Measurements from ENCODE around the gene NHLH2.

Gene NHLH2

DNA sequence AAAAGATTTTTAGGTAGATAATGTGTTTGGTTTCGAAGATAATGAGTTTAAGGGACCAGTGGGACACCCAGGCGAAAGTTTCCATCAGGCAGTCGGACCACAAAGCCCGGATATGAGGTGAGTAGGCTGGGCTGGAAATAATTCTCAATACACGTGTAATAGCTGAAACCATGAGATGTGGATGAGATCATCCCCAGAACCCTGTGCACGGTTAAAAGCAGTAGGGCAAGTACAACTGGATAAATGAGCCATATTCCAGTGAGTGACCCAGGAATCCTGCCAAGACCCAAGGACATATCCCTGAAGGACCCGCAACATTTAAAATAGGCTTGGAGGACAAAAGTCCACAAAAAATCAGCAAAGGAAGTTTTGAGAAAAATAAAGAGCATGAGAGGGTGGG lies 21.5 kb upstream of the NHLH2 start:
- no peak overlapping the region for H3K4me3 ChIP-seq (ENCODE audit: low read depth, low read length)
- TF ChIP-seq, protein P1, sequence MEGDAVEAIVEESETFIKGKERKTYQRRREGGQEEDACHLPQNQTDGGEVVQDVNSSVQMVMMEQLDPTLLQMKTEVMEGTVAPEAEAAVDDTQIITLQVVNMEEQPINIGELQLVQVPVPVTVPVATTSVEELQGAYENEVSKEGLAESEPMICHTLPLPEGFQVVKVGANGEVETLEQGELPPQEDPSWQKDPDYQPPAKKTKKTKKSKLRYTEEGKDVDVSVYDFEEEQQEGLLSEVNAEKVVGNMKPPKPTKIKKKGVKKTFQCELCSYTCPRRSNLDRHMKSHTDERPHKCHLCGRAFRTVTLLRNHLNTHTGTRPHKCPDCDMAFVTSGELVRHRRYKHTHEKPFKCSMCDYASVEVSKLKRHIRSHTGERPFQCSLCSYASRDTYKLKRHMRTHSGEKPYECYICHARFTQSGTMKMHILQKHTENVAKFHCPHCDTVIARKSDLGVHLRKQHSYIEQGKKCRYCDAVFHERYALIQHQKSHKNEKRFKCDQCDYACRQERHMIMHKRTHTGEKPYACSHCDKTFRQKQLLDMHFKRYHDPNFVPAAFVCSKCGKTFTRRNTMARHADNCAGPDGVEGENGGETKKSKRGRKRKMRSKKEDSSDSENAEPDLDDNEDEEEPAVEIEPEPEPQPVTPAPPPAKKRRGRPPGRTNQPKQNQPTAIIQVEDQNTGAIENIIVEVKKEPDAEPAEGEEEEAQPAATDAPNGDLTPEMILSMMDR (IDR thresholded peaks at IDR 0.05; ENCODE audit: low read depth, low read length): no peak

DNA sequence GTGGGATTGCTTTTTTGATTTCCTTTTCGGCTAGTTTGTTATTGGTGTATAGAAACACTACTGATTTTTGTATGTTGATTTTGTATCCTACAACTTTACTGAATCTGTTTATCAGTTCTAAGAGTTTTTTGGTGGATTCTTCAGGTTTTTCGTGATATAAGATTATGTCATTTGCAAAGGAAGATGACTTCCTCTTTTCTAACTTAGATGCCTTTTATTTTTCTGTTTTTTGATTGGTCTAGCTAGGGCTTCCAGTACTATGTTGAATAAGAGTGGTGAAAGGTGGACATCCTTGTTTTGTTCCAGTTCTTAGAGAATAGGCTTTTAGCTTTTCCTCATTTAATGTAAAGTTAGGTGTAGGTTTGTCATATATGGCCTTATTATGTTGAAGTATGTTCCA lies 13.1 kb upstream of the NHLH2 start:
- TF ChIP-seq, protein P1 (IDR thresholded peaks at IDR 0.05; ENCODE audit: low read depth, low read length): no peak
- H3K4me3 ChIP-seq (ENCODE audit: low read depth, low read length): no peak overlapping the region

DNA sequence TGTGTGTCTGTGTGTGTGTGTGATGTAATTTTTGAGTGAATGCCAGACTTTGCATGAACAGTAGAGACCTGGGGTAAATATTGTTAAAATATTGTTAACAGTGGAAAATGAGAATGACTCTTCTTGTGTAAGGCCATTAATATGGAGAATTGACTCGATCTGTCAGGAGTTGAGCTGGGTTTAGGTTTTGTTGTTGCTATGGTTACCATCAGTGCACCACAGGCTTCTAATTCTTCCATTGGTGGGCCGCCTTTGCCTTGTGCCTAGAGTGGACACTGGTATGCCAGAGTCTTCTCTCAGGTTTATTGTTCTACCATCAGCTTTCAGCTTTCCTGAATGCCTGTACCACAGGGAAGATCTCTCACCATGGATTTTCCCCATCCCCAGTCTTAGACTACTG lies 10.0 kb upstream of the NHLH2 start:
- TF ChIP-seq, protein P1 (IDR thresholded peaks at IDR 0.05; ENCODE audit: low read depth, low read length): no peak
- H3K4me3 ChIP-seq (ENCODE audit: low read depth, low read length): no peak overlapping the region

DNA sequence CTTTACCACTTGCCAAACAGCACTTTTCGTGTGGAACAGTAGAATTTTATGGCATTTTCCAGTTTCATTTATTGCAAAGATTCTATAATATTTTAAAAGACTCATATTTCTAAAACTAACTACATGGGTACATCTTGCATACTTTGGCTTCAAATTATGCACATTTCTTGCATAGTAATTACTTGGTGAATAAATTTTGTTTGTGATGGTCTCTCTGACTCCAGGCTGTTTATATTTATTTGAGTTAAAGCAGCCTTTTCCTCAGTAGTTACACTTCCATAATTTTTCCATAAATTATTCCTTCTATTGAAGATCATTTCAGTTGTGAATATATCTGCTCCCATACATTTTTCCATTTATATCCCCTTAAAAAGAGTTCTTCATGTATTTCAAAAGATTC lies 6.9 kb upstream of the NHLH2 start:
- no peak overlapping the region for H3K4me3 ChIP-seq (ENCODE audit: low read depth, low read length)
- TF ChIP-seq, protein P1 (IDR thresholded peaks at IDR 0.05; ENCODE audit: low read depth, low read length): no peak

DNA sequence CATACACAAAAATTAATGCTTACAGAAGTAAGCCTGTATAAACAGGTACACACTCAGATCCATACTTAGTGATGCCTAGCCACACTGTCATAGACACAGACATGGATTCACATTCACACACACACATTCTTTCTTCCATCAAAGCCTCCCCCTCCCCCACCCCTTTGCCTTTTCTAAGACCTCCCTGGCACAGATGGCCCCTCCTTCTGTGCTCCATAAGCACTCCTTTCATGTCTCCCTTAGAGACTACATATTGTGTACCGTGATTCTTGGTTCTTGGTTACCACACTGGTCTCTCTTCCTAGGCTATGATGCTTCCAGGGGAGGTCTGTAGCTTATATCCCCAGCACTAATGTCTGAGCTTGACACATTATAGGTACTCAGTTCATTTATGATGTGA lies 2.0 kb upstream of the NHLH2 start:
- no peak overlapping the region for H3K4me3 ChIP-seq (ENCODE audit: low read depth, low read length)
- TF ChIP-seq, protein P1 (IDR thresholded peaks at IDR 0.05; ENCODE audit: low read depth, low read length): no peak

DNA sequence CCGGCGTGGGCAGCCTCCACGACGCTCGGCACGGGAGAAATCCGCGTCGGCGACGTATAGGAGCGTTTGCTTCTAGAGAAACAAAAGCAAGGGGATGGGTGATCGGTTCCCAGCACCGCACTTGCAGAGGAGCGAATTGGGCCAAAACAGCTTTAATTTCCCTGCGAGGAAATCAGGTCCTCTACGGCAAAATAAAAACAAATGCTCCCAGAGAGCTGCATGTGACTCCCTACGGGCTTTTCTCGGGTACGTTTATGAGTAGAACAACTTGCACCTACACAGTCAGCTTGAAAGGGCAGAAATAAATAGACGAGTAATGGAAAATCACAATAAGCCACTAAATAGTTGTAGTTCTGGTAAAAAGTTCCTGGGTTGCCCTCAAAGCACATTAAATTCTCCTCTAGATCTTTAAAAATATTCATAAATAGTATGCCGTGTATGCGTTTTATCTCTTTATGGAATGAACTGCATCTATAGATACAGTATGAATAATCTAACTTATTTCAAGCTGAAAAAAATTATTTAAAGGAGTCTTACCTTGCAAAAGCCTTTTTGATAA lies 1.2 kb downstream of the NHLH2 start:
- H3K4me3 ChIP-seq (ENCODE audit: low read depth, low read length): peak overlapping the region; percentile 14; the same call in 1 of the 2 replicates
- TF ChIP-seq, protein P1 (IDR thresholded peaks at IDR 0.05; ENCODE audit: low read depth, low read length): no peak

DNA sequence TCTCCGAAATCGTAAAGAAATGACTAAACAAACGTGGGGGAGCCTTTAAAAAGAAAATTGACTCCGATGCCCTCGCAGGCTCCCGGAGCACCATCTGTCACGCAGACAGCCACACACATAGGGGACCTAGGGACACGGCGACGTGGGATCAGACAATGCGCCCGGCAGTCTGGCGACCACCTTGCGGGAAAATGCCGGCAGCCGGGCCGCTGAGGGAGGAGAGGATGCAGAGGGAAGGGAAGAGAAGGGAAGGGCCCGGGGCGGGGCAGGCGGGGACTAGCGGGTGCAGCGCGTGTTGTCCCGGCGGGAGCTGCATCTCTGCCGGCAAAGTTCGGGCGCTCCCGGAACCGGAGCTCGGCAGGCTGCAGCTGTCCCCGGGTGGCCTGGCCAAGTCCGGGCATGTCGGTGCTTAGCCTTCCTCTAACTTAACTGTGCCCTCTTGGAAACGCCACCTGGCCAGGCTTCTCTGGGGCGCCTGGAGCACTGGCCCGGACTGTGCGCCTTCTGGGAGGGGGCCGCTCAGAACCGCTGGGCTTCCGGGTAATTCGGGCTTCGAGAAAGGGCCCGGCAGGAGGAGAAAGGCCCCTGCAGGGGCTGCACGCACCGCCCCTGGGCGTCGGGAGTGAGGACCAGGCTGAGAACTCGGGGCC lies 1.8 kb downstream of the NHLH2 start:
- TF ChIP-seq, protein P1 (IDR thresholded peaks at IDR 0.05; ENCODE audit: low read depth, low read length): no peak
- peak overlapping the region; percentile 14; the same call in 1 of the 2 replicates for H3K4me3 ChIP-seq (ENCODE audit: low read depth, low read length)

All from WI38 (cell line).